Measurements from ENCODE around the gene TNF.

DNA sequence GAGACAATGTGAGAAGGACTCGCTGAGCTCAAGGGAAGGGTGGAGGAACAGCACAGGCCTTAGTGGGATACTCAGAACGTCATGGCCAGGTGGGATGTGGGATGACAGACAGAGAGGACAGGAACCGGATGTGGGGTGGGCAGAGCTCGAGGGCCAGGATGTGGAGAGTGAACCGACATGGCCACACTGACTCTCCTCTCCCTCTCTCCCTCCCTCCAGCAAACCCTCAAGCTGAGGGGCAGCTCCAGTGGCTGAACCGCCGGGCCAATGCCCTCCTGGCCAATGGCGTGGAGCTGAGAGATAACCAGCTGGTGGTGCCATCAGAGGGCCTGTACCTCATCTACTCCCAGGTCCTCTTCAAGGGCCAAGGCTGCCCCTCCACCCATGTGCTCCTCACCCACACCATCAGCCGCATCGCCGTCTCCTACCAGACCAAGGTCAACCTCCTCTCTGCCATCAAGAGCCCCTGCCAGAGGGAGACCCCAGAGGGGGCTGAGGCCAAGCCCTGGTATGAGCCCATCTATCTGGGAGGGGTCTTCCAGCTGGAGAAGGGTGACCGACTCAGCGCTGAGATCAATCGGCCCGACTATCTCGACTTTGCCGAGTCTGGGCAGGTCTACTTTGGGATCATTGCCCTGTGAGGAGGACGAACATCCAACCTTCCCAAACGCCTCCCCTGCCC is 1.7 kb downstream of the TNF start:
- TF ChIP-seq SP1 (IDR thresholded peaks at IDR 0.05): no peak
- TF ChIP-seq NFRKB (IDR thresholded peaks at IDR 0.05): no peak
- TF ChIP-seq BHLHE40 (IDR thresholded peaks at IDR 0.05; ENCODE audit: borderline replicate concordance): no peak
